PC-9 (cell line): ENCODE data around the gene ALG6. TPM values are rescaled to one million over a fixed set of nuclear protein-coding genes. Genes with fewer than 3 reads are reported as not detected.
A peak's percentile ranks its signal among the peaks of the same experiment; 100 is the strongest.

ENCODE experiments used
- BruUV-seq: library from RNA; stranded (reverse); fragments of 400-500 nt; replicated peaks from 2 replicates; lab custom pipeline; 2021; lab: Mats Ljungman, UMichigan
- CTCF ChIA-PET: fragments of 300-600 bp; sonication (Branson Sonifier 250); formaldehyde crosslinking; loops from one replicate; lab custom pipeline; 2022; ENCODE audit warnings: antibody characterized with exemption; lab: Charles Lee
- POLR2A ChIA-PET: fragments of 300-600 bp; sonication (Branson Sonifier 250); formaldehyde crosslinking; loops from one replicate; lab custom pipeline; 2022; ENCODE audit warnings: antibody characterized with exemption; ENCODE audit not compliant: unreplicated experiment; lab: Charles Lee
- DNase-seq, 2 experiments: peaks; one replicate each; pipeline versions ENCODE4 v3.0.0 to v3.0.0-alpha.2; 2015 to 2022; ENCODE audit warnings: mixed read lengths in 1 of 2
- H2AFZ ChIP-seq: fragments of 200-600 bp; sonication (generic); 2 replicates; pipeline ENCODE4 v1.8.1; 2017; ENCODE audit warnings: antibody characterized with exemption
- H3F3A ChIP-seq: fragments of 200-600 bp; sonication (generic); 2 replicates; pipeline ENCODE4 v1.8.1; 2017; ENCODE audit warnings: antibody characterized with exemption, mild to moderate bottlenecking, low read depth; ENCODE audit not compliant: insufficient read depth
- H3K27ac ChIP-seq: fragments of 200-600 bp; sonication (generic); 2 replicates; pipeline ENCODE4 v1.6.1; 2016; ENCODE audit warnings: mixed run types
- H3K27me3 ChIP-seq: fragments of 200-600 bp; sonication (generic); 2 replicates; pipeline ENCODE4 v1.6.1; 2016; ENCODE audit warnings: low read depth, mixed run types; ENCODE audit not compliant: insufficient read depth
- H3K36me3 ChIP-seq: fragments of 200-600 bp; sonication (generic); 2 replicates; pipeline ENCODE4 v1.6.1; 2016; ENCODE audit warnings: low read depth, mixed run types
- H3K4me1 ChIP-seq: fragments of 200-600 bp; sonication (generic); replicated peaks from 2 replicates; pipeline ENCODE4 v1.6.1; 2016; ENCODE audit warnings: mixed run types; ENCODE audit not compliant: insufficient read depth
- H3K4me2 ChIP-seq: fragments of 200-600 bp; sonication (generic); 2 replicates; pipeline ENCODE4 v1.6.1; 2017; ENCODE audit warnings: mixed run types
- H3K4me3 ChIP-seq: fragments of 200-600 bp; sonication (generic); 2 replicates; pipeline ENCODE4 v1.6.1; 2016; ENCODE audit warnings: mixed run types
- H3K79me2 ChIP-seq: fragments of 200-600 bp; sonication (generic); 2 replicates; pipeline ENCODE4 v1.6.1; 2017; ENCODE audit warnings: low read depth, mixed run types
- H3K9me2 ChIP-seq: fragments of 200-600 bp; sonication (generic); 2 replicates; pipeline ENCODE4 v1.8.1; 2017; ENCODE audit warnings: mild to moderate bottlenecking; ENCODE audit not compliant: insufficient read depth
- H3K9me3 ChIP-seq: fragments of 200-600 bp; sonication (generic); 2 replicates; pipeline ENCODE4 v1.8.1; 2016; ENCODE audit warnings: low read depth; ENCODE audit not compliant: insufficient read depth
- H4K20me1 ChIP-seq: fragments of 200-600 bp; sonication (generic); 2 replicates; pipeline ENCODE4 v1.8.1; 2017; ENCODE audit not compliant: insufficient read depth
- CTCF ChIP-seq: fragments of 200-600 bp; sonication (generic); conservative IDR thresholded peaks from 2 replicates; pipeline ENCODE4 v1.6.1; 2017; ENCODE audit warnings: mixed run types, antibody characterized with exemption, mild to moderate bottlenecking, moderate library complexity
- EZH2 ChIP-seq: fragments of 200-600 bp; sonication (generic); IDR thresholded peaks from 2 replicates; pipeline ENCODE4 v1.8.0; 2017; ENCODE audit warnings: antibody characterized with exemption, low read depth
- intact Hi-C: fragments of 100-400 bp; cut with micrococcal nuclease; formaldehyde crosslinking; loops from one replicate; pipeline ENCODE4 v1.10.0; 2022; ENCODE audit not compliant: unreplicated experiment
- total RNA-seq: library from RNA; stranded (reverse); gene quantifications from 2 replicates; pipeline ENCODE4 v1.2.3, GENCODE V29; 2021

Gene ALG6
- total RNA-seq, 1 experiment from 2014 or later = 14.7 TPM

- no TSS peak for BruUV-seq
- H3K36me3 ChIP-seq = no peaks in the 10 kb centered on the region
- H3K79me2 ChIP-seq = no peaks in the 10 kb centered on the region
- peaks cover 13% of the 10 kb centered on the region; the same call in 1 of the 2 replicates for H3F3A ChIP-seq
- CTCF ChIA-PET = no interaction called here
- H3K9me2 ChIP-seq = no peaks in the 10 kb centered on the region
- intact Hi-C loops = no loop called here
- no peaks in the 10 kb centered on the region for H4K20me1 ChIP-seq
- H3K4me3 ChIP-seq = no peak overlapping the region
- no peak overlapping the region for H3K4me2 ChIP-seq
- H3K27me3 ChIP-seq = no peaks in the 10 kb centered on the region
- H2AFZ ChIP-seq = no peak overlapping the region
- POLR2A ChIA-PET = no interaction called here
- peaks cover 9% of the 10 kb centered on the region for H3K4me1 ChIP-seq
- no peak for TF ChIP-seq CTCF
- no peak for TF ChIP-seq EZH2
- no peak overlapping the region for H3K27ac ChIP-seq
- no peaks in the 10 kb centered on the region for H3K9me3 ChIP-seq
- no peak for DNase-seq
These were observed 4.4 kb upstream of the ALG6 start for GRCh38 chr1:63363014-63363413.

GRCh38 chr1:63366908-63367214 lies 566 bp upstream of the ALG6 start:
- H2AFZ ChIP-seq = peak overlapping the region; percentile 81
- no peaks in the 10 kb centered on the region for H4K20me1 ChIP-seq
- peaks cover 13% of the 10 kb centered on the region; the same call in 1 of the 2 replicates for H3F3A ChIP-seq
- no peaks in the 10 kb centered on the region for H3K9me2 ChIP-seq
- H3K79me2 ChIP-seq = no peaks in the 10 kb centered on the region
- ChIA-PET CTCF (interaction anchor here (0.6 kb wide), 1 partner anchor 10 kb away, joined by 3 read pairs; no protein-coding TSS in a partner anchor), POLR2A (no interaction called here)
- no peaks in the 10 kb centered on the region for H3K9me3 ChIP-seq
- no peaks in the 10 kb centered on the region for H3K27me3 ChIP-seq
- peak overlapping the region; percentile 53; the same call in 1 of the 2 replicates for H3K4me3 ChIP-seq
- peaks cover 18% of the 10 kb centered on the region for H3K4me1 ChIP-seq
- DNase-seq = no peak
- peak overlapping the region; percentile 34 for H3K27ac ChIP-seq
- no peak for TF ChIP-seq EZH2
- TF ChIP-seq CTCF = no peak
- intact Hi-C loops = loop anchor here (2.0 to 5.0 kb wide), 3 partner anchors 50 to 930 kb away; partner anchors contain the start of genes EFCAB7, ITGB3BP and USP1
- H3K36me3 ChIP-seq = no peaks in the 10 kb centered on the region
- H3K4me2 ChIP-seq = peak overlapping the region; percentile 85
- TSS peak; percentile 25 for BruUV-seq

- no peaks in the 10 kb centered on the region for H3K36me3 ChIP-seq
- peak overlapping the region; percentile 91 for H3K4me3 ChIP-seq
- peak overlapping the region; percentile 85 for H3K4me2 ChIP-seq
- H3K27ac ChIP-seq = peak overlapping the region; percentile 18; the same call in 1 of the 2 replicates
- no peaks in the 10 kb centered on the region for H4K20me1 ChIP-seq
- no peaks in the 10 kb centered on the region for H3K9me3 ChIP-seq
- TF ChIP-seq EZH2 (no peak), CTCF (no peak)
- BruUV-seq = no TSS peak
- no peaks in the 10 kb centered on the region for H3K27me3 ChIP-seq
- peak overlapping the region; percentile 98 for H2AFZ ChIP-seq
- no peaks in the 10 kb centered on the region for H3K9me2 ChIP-seq
- POLR2A ChIA-PET = interaction anchor here (0.7 kb wide), 1 partner anchor 68 kb away, joined by 16 read pairs; no protein-coding TSS in a partner anchor
- peaks cover 13% of the 10 kb centered on the region; the same call in 1 of the 2 replicates for H3F3A ChIP-seq
- no peak for DNase-seq
- CTCF ChIA-PET = no interaction called here
- no peaks in the 10 kb centered on the region for H3K79me2 ChIP-seq
- peaks cover 18% of the 10 kb centered on the region for H3K4me1 ChIP-seq
- intact Hi-C loops = loop anchor here (5.0 kb wide), 2 partner anchors 51 to 931 kb away; partner anchors contain the start of gene USP1
These were observed 704 bp downstream of the ALG6 start for GRCh38 chr1:63368131-63368530.
